IMR-90 (cell line): ENCODE results near the gene KCNMB1. TPM values are rescaled to one million over a fixed set of nuclear protein-coding genes. Genes with fewer than 3 reads are reported as not detected.

Experiments
- ATAC-seq: fragments of 200-7000 bp; cut with Tn5 transposase; 2 replicates; pipeline ENCODE4 v1.9.1; 2020; ENCODE audit warnings: low read depth, mild to moderate bottlenecking, moderate library complexity
- BruUV-seq: library from RNA; stranded (reverse); fragments of 400-500 nt; replicated peaks from 2 replicates; lab custom pipeline; 2021; lab: Mats Ljungman, UMichigan
- CTCF ChIA-PET: fragments of 300-600 bp; formaldehyde crosslinking; extraction: SDS; loops from one replicate; lab custom pipeline; 2021; ENCODE audit warnings: antibody characterized with exemption; lab: Yijun Ruan, JAX
- POLR2A ChIA-PET: fragments of 300-600 bp; sonication (Branson Sonifier 250); formaldehyde crosslinking; loops from one replicate; lab custom pipeline; 2022; ENCODE audit warnings: antibody characterized with exemption; ENCODE audit not compliant: unreplicated experiment; lab: Charles Lee
- DNase-seq: peaks from one replicate; pipeline ENCODE4 v3.0.0; 2013
- H2AFZ ChIP-seq: replicated peaks from 2 replicates; pipeline ENCODE3; 2013; ENCODE audit warnings: low read length, mild to moderate bottlenecking; ENCODE audit not compliant: poor library complexity
- H2AK5ac ChIP-seq: 2 replicates; pipeline ENCODE4 v1.6.1; 2013; ENCODE audit warnings: low read depth, low read length, inconsistent platforms
- H2AK9ac ChIP-seq: replicated peaks from 2 replicates; pipeline ENCODE3; 2013; ENCODE audit warnings: mild to moderate bottlenecking, low read depth, low read length, moderate library complexity; ENCODE audit not compliant: poor library complexity
- H2BK120ac ChIP-seq: 2 replicates; pipeline ENCODE4 v1.6.1; 2013; ENCODE audit warnings: low read depth, low read length, inconsistent platforms
- H2BK15ac ChIP-seq: 3 replicates; pipeline ENCODE4 v1.6.1; 2013; ENCODE audit warnings: low read depth, low read length, inconsistent platforms
- H2BK20ac ChIP-seq: 2 replicates; pipeline ENCODE4 v1.6.1; 2013; ENCODE audit warnings: low read depth, mild to moderate bottlenecking, inconsistent platforms, low read length, moderate library complexity
- H2BK5ac ChIP-seq: 2 replicates; pipeline ENCODE4 v1.6.1; 2013; ENCODE audit warnings: mild to moderate bottlenecking, low read depth, low read length, inconsistent platforms; ENCODE audit not compliant: poor library complexity, severe bottlenecking
- H3K14ac ChIP-seq: replicated peaks from 2 replicates; pipeline ENCODE4 v1.6.1; 2013; ENCODE audit warnings: low read depth, low read length, inconsistent platforms
- H3K18ac ChIP-seq: 2 replicates; pipeline ENCODE4 v1.6.1; 2013; ENCODE audit warnings: low read depth, low read length, control low read depth
- H3K23ac ChIP-seq: 2 replicates; pipeline ENCODE4 v1.6.1; 2013; ENCODE audit warnings: low read depth, low read length, inconsistent platforms
- H3K27ac ChIP-seq: 2 replicates; pipeline ENCODE4 v1.5.1; 2013; ENCODE audit warnings: mild to moderate bottlenecking, control low read depth, low read length; ENCODE audit not compliant: insufficient read depth
- H3K27me3 ChIP-seq: 2 replicates; pipeline ENCODE4 v1.6.1; 2013; ENCODE audit warnings: low read length; ENCODE audit not compliant: control insufficient read depth, insufficient read depth
- H3K36me3 ChIP-seq: 2 replicates; pipeline ENCODE4 v1.6.1; 2013; ENCODE audit warnings: low read length, mixed read lengths; ENCODE audit not compliant: control insufficient read depth, insufficient read depth
- H3K4ac ChIP-seq: 2 replicates; pipeline ENCODE4 v1.6.1; 2013; ENCODE audit warnings: low read depth, low read length, inconsistent platforms
- H3K4me1 ChIP-seq: 2 replicates; pipeline ENCODE4 v1.6.1; 2013; ENCODE audit warnings: low read length, mixed read lengths; ENCODE audit not compliant: control insufficient read depth, insufficient read depth
- H3K4me2 ChIP-seq: 2 replicates; pipeline ENCODE4 v1.6.1; 2013; ENCODE audit warnings: low read depth, mild to moderate bottlenecking, control low read depth, low read length, moderate library complexity
- H3K4me3 ChIP-seq: 2 replicates; pipeline ENCODE4 v1.5.1; 2013; ENCODE audit warnings: low read depth, mild to moderate bottlenecking, control low read depth, low read length, moderate library complexity; ENCODE audit not compliant: insufficient read depth
- H3K56ac ChIP-seq: 2 replicates; pipeline ENCODE4 v1.6.1; 2013; ENCODE audit warnings: low read length, inconsistent platforms; ENCODE audit not compliant: insufficient read depth; ENCODE audit errors: extremely low read depth
- H3K79me1 ChIP-seq, 2 experiments: 2 replicates each; pipeline ENCODE4 v1.6.1; 2013; ENCODE audit warnings: low read length in 2 of 2, inconsistent platforms in 1 of 2, low read depth in 1 of 2
- H3K9ac ChIP-seq: 2 replicates; pipeline ENCODE4 v1.6.1; 2013; ENCODE audit warnings: low read depth, low read length, control low read depth
- H3K9me1 ChIP-seq: 2 replicates; pipeline ENCODE4 v1.6.1; 2013; ENCODE audit warnings: low read length, inconsistent platforms; ENCODE audit not compliant: insufficient read depth
- H3K9me3 ChIP-seq: 2 replicates; pipeline ENCODE4 v1.6.1; 2013; ENCODE audit warnings: low read length; ENCODE audit not compliant: control insufficient read depth, insufficient read depth
- H4K20me1 ChIP-seq: 2 replicates; pipeline ENCODE4 v1.6.1; 2013; ENCODE audit warnings: low read length, inconsistent platforms; ENCODE audit not compliant: insufficient read depth
- H4K5ac ChIP-seq: 2 replicates; pipeline ENCODE4 v1.6.1; 2013; ENCODE audit warnings: mild to moderate bottlenecking, low read depth, low read length, control low read depth
- H4K8ac ChIP-seq, 2 experiments: 2 replicates each; pipeline ENCODE4 v1.6.1; 2013; ENCODE audit warnings: low read depth in 2 of 2, low read length in 2 of 2, control low read depth in 1 of 2, inconsistent platforms in 1 of 2
- H4K91ac ChIP-seq: 2 replicates; pipeline ENCODE4 v1.6.1; 2013; ENCODE audit warnings: low read depth, low read length, inconsistent platforms; ENCODE audit not compliant: insufficient read depth
- CEBPB ChIP-seq: IDR thresholded peaks from 2 replicates; pipeline ENCODE4 v1.6.1; 2012; ENCODE audit warnings: low read depth, low read length, improper control_type of control experiment
- ELK1 ChIP-seq: fragments of 150-350 bp; IDR thresholded peaks from 2 replicates; pipeline ENCODE4 v1.6.1; 2016; ENCODE audit warnings: low read depth, mild to moderate bottlenecking, low read length, moderate library complexity, borderline replicate concordance
- WGBS, 2 experiments: methylation state at CpG; one replicate each; pipeline versions ENCODE4 v1.1.5 to v1.1.7; 2013; ENCODE audit warnings: missing lambda C conversion rate in 2 of 2; ENCODE audit not compliant: insufficient read length in 1 of 2; ENCODE audit errors: extremely low coverage in 2 of 2; 5-methylcytosine and 5-hydroxymethylcytosine counted together
- dilution Hi-C: fragments of 300-500 bp; cut with HindIII; formaldehyde crosslinking; loops from one replicate; pipeline ENCODE4 v1.14.3; 2018; ENCODE audit warnings: low sequenced_read_pairs; ENCODE audit not compliant: unreplicated experiment
- in situ Hi-C: fragments of 300-500 bp; cut with MboI; formaldehyde crosslinking; loops from 3 replicates; pipeline ENCODE4 v1.14.3; 2019; ENCODE audit warnings: low sequenced_read_pairs, inconsistent platforms, mixed read lengths
- intact Hi-C: fragments of 100-400 bp; cut with micrococcal nuclease; formaldehyde crosslinking; loops from 2 replicates; pipeline ENCODE4 v1.10.0; 2022
- polyA plus RNA-seq, 3 experiments: library from polyadenylated mRNA; depleted of rRNA; stranded (reverse); fragments of >200 nt; gene quantifications; 2 replicates each; pipeline ENCODE4 v1.2.3, GENCODE V29; 2012; ENCODE audit warnings: low replicate concordance in 1 of 3
- total RNA-seq: library from RNA; depleted of rRNA; stranded (reverse); fragments of >200 nt; gene quantifications from 2 replicates; pipeline ENCODE4 v1.2.3, GENCODE V29; 2012

Gene KCNMB1
- total and polyA plus RNA-seq, 2 of the 4 experiments (the other 2 are of a cell fraction): not detected

GRCh38 chr5:170407062-170407461 lies 17.9 kb upstream of the KCNMB1 start:
- H2AK5ac ChIP-seq: no peak overlapping the region
- dilution Hi-C loops (no loop called here), in situ Hi-C loops (no loop called here), intact Hi-C loops (no loop called here)
- no peak overlapping the region for H4K8ac ChIP-seq
- no peak overlapping the region for H4K91ac ChIP-seq
- no peak overlapping the region for H2BK120ac ChIP-seq
- no peak overlapping the region for H3K18ac ChIP-seq
- no peak for DNase-seq
- no peak overlapping the region for H2AK9ac ChIP-seq
- H3K23ac ChIP-seq: no peak overlapping the region
- ChIA-PET POLR2A (no interaction called here), CTCF (no interaction called here)
- H3K27me3 ChIP-seq: no peaks in the 10 kb centered on the region
- H3K9me1 ChIP-seq: no peaks in the 10 kb centered on the region
- H2BK5ac ChIP-seq: no peak overlapping the region
- no peak overlapping the region for H2BK20ac ChIP-seq
- H2BK15ac ChIP-seq: no peak overlapping the region
- TF ChIP-seq ELK1: no peak
- 0 out of 2 replicates have a peak, but pooled peaks have one; percentile 8 for TF ChIP-seq CEBPB
- no peak overlapping the region for H3K4me3 ChIP-seq
- H2AFZ ChIP-seq: no peak overlapping the region
- no peak overlapping the region for H4K5ac ChIP-seq
- no peaks in the 10 kb centered on the region for H3K79me1 ChIP-seq
- no peak overlapping the region for H3K56ac ChIP-seq
- H3K36me3 ChIP-seq: no peaks in the 10 kb centered on the region
- H3K4me1 ChIP-seq: no peaks in the 10 kb centered on the region
- no peak for ATAC-seq
- no TSS peak for BruUV-seq
- H3K4ac ChIP-seq: no peak overlapping the region
- H3K4me2 ChIP-seq: no peak overlapping the region
- no peak overlapping the region for H3K9ac ChIP-seq
- H3K14ac ChIP-seq: no peak overlapping the region
- no peaks in the 10 kb centered on the region for H4K20me1 ChIP-seq
- 63% methylated on average over 4 of the region's 6 CpGs; no CpG with 5 or more reads in 1 of the 2 experiments for WGBS, 2 experiments
- H3K27ac ChIP-seq: no peak overlapping the region
- no peaks in the 10 kb centered on the region for H3K9me3 ChIP-seq
